Head of caudate nucleus (tissue), 42 donors: Measurements from ENCODE around the gene VMAC.

Experiments used
- DNase-seq, 42 donors: peaks; one replicate each; pipeline versions ENCODE4 v3.0.0 to v3.0.0-alpha.2; 2020 to 2021; ENCODE audit warnings: mixed read lengths in 7 of 42
- intact Hi-C: fragments of 100-400 bp; cut with DNase I; formaldehyde crosslinking; loops from one replicate; pipeline ENCODE4 v1.15.0; 2022

VMAC gene

DNA sequence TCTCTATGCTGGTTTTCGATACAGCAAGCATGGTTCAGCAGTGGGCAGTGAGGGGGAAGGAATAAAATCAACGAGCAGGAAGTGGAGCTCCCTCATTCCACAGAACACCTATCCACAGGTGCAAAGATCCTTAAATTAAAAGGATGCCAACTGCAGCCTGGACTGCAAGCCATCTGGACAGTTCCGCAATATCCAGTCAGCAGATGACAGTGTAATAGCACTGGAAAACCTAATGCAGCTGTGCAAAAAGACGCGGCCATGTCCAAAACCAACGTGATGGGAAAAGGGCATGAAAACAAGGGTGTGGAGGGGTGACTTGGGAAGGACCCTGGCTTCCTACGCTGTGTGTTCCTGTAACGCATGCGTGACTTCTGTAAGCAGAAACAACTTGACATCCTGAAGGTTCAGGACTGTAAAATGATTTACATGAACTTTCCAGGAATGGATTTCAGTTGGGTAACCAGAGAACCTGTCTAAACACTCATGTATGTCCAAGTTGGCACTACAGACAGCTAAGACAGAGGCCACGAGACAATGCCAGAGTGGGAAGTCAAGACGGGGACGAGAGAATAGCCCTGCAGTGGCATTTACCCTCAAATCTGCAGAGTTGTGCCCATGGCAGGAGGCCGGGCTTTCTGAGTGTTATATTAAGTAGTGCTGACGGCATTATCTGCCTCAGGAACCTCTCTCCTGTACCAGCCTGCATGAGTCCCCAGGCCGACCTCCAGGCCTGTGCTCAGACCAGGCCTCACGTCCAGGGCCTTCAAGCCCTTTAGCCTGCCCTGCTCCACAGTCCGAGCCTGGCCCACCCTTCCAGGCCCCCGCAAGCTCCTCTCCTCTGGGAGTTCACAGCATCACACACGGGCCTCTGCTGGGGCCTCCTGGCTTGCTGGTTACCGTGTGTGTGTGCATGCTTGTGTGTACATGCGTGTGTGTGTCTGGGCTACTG lies 35.9 kb downstream of the VMAC start:
- DNase-seq, result no peak
- intact Hi-C loops, result no loop called here

DNA sequence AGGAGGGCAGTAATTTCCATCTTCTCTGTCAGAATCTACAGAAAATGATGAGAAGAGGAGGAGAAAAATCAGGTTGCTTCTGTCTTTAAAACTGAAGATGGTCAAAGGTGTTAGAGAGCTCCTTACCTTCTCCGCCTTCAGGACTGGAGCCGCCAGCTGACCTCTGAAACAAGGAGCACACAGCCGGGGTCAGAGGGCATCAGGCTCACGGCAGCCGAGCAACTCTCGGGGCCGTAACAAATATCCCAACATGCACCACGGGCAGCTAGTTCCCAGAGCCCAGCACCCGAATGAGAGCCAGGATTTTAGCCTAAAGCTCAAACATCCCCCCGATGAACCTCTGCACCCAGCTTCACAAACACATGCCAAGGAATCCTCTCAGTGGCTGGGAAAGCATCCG lies 37.0 kb downstream of the VMAC start:
- no peak for DNase-seq
- intact Hi-C loops, result no loop called here

DNA sequence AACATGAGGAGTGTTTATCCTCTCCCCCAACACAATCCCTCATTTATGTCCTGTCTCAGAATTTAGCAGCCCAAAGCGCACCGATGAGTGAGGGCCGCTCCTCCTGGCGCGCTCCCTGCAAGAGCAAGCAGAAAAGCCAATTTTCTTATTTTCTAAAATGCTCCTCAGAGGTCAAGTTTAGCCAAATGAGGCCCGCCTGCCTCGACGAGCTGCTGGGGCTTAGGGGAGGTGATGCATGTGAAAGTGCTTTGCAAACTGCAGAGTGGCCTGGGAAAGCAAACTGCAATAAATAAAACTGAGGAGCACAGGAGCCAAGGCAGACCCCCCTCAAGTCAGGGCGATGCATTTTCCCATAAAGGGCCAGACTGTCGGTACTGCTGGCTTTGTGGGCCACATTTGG lies 38.4 kb downstream of the VMAC start:
- DNase-seq, result no peak
- intact Hi-C loops, result no loop called here

- intact Hi-C loops, result no loop called here
- DNase-seq, result no peak
Observed at GRCh38 chr19:5943623-5944022, 39.0 kb downstream of the VMAC start.

DNA sequence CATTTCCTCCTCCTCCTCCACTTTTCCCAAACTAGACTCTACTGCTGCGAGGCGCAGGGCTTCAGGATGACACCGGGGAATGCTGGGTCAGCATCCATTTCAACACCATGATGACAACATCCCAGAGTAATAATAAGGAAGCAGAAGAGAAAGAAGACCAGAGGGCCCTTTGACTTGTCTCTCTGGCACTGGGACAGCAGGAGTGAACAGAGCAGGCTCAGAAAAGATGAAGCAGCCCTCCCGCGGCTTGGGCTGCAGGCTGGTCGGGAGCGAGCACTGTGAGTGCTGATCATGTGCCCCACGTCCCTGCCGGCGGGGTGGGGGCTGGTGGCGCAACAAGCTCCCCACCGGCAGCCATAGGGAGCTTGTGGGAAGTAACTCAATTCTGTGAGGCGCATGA lies 42.8 kb downstream of the VMAC start:
- DNase-seq, result peak; percentile 58 to 90 (median 81)
- intact Hi-C loops, result no loop called here

GRCh38 chr19:5948752-5949564 lies 44.3 kb downstream of the VMAC start:
- intact Hi-C loops, result no loop called here
- peak in 3 of 42 donors; percentile 18 to 45 (median 23) for DNase-seq

GRCh38 chr19:5949792-5950305 lies 45.2 kb downstream of the VMAC start:
- intact Hi-C loops, result no loop called here
- DNase-seq, result peak in 2 of 42 donors; percentile 7 to 17

DNA sequence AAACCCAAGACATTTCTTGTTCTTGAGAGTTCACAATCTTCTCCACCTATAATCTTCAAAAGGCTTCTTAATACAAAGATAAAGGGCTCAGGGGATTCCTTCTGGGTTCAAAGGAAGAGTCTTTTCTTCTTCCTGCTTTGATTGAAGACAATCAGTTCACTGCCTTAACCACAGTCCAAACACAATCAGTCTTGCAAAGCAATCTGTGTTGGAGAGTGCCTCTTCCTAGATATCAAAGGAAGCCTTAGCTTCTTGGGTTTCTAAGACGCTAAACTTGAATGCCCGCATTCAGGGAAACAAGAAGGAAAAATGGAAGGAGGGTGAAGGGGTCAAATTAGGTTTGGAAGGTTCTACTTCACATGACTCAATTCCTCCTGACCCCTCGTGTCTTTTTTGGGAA lies 46.1 kb downstream of the VMAC start:
- no peak for DNase-seq
- intact Hi-C loops, result no loop called here

- intact Hi-C loops, result no loop called here
- peak in 22 of 42 donors; percentile 21 to 65 (median 44) for DNase-seq
Observed at GRCh38 chr19:5951338-5951861, 46.7 kb downstream of the VMAC start.

GRCh38 chr19:5952193-5953029 lies 47.7 kb downstream of the VMAC start:
- intact Hi-C loops, result no loop called here

GRCh38 chr19:5953030-5953589 lies 48.4 kb downstream of the VMAC start:
- DNase-seq, result no peak
- intact Hi-C loops, result no loop called here

More at GRCh38 chr19:5952193-5953029, 47.7 kb downstream of the VMAC start:
- no peak for DNase-seq

DNA sequence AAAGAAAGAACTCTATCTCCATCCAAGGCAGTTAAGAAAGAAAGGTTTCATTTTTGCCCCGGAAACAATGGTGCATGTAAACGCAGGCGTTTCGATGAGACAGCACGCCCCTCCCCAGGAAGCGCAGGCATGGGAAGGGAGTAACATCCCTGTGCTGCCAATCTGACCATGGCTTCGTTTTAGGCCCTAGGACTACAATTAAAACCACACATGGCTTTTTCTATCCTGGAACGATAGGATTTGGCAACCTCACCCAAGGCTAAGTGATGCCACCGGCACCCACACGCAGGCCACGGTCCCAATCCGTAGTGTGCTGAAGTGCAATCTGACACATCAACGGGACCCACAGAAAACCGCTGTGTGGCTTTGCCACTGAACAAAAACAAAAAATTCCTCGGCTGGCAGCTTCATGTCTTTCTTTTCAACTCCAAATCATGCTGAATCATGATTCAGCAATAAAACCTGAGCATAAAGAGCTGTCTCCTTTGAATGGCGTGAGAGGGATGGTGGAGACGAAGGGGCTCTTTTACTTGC lies 49.1 kb downstream of the VMAC start:
- intact Hi-C loops, result no loop called here
- DNase-seq, result peak in 3 of 42 donors; percentile 11 to 55 (median 15)

GRCh38 chr19:5954293-5954692 lies 49.6 kb downstream of the VMAC start:
- intact Hi-C loops, result no loop called here
- DNase-seq, result no peak

- DNase-seq, result no peak
- intact Hi-C loops, result no loop called here
Observed at GRCh38 chr19:5955636-5955935, 50.9 kb downstream of the VMAC start.

- intact Hi-C loops, result no loop called here
- no peak for DNase-seq
Observed at GRCh38 chr19:5956323-5956722, 51.7 kb downstream of the VMAC start.

GRCh38 chr19:5956728-5957127 lies 52.1 kb downstream of the VMAC start:
- intact Hi-C loops, result no loop called here
- DNase-seq, result no peak

DNA sequence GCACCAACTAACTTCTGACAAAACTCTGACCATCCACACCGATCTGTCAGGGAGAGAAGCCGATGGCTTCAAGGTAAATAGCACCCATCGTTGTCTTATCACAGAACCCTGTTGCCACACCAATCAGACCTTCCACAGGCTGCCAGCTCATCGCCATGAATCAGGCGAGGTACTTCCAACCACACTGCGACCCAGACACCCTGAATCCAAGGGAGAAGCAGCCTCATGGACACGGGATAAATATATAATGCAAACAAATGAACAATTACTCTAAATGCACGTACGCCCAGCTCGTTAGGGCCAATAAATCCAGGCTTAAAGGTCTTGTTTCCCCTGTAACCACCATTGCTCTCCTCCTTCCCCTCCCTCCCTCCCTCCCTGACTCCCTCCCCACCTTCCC lies 52.5 kb downstream of the VMAC start:
- intact Hi-C loops, result no loop called here
- DNase-seq, result no peak

GRCh38 chr19:5958074-5958850 lies 53.6 kb downstream of the VMAC start:
- DNase-seq, result no peak
- intact Hi-C loops, result no loop called here
